NT2/D1 (cell line): Measurements from ENCODE around the gene FLNB.

ENCODE experiments used
- DNase-seq: peaks from one replicate; pipeline ENCODE4 v3.0.0-alpha.2; 2011; ENCODE audit warnings: low read depth, low spot score
- H3K27me3 ChIP-seq: 2 replicates; pipeline ENCODE4 v1.6.0; 2011; ENCODE audit warnings: mild to moderate bottlenecking; ENCODE audit not compliant: insufficient read length, insufficient read depth
- H3K36me3 ChIP-seq: 2 replicates; pipeline ENCODE4 v1.6.1; 2011; ENCODE audit warnings: mild to moderate bottlenecking, low read length, mixed read lengths; ENCODE audit not compliant: insufficient read depth, insufficient read length
- H3K4me1 ChIP-seq: 2 replicates; pipeline ENCODE4 v1.5.1; 2011; ENCODE audit not compliant: insufficient read depth, insufficient read length
- H3K4me3 ChIP-seq: 2 replicates; pipeline ENCODE4 v1.5.1; 2011; ENCODE audit warnings: low read depth; ENCODE audit not compliant: insufficient read length
- H3K9ac ChIP-seq: 2 replicates; pipeline ENCODE4 v1.6.0; 2011; ENCODE audit warnings: low read depth; ENCODE audit not compliant: insufficient read length
- H3K9me3 ChIP-seq: 2 replicates; pipeline ENCODE4 v1.5.1; 2011; ENCODE audit warnings: mild to moderate bottlenecking, low read length; ENCODE audit not compliant: insufficient read depth
- SUZ12 ChIP-seq: IDR thresholded peaks from 2 replicates; pipeline ENCODE4 v1.6.1; 2011; ENCODE audit not compliant: insufficient read length, insufficient read depth; ENCODE audit errors: extremely low read depth
- YY1 ChIP-seq: IDR thresholded peaks from 2 replicates; pipeline ENCODE4 v1.6.1; 2011; ENCODE audit not compliant: insufficient read length, insufficient read depth
- ZNF274 ChIP-seq: IDR thresholded peaks from 2 replicates; pipeline ENCODE4 v1.6.1; 2011; ENCODE audit warnings: mild to moderate bottlenecking, low read depth, low read length

FLNB gene

DNA sequence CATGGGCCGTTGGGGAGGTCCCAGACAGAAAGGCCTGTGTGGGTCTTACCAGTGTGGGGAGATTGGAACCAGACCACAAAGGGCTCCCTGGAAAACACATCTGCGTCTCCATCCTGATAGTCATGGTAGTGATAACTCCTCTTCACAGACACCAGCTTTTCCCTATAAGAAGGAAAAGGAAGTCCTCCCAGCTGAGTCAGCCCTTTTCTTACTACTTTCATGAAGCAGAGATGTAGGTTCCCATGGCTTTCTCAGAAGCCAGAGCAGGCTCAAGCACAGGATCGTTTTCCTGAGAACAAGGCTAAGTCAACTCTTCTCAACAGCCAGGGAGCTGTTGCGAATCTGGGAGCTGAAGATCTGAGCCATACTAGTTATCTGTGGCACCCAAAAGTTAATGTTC is 196.5 kb downstream of the FLNB start:
- Histone ChIP-seq H3K36me3 (no peaks in the 10 kb centered on the region), H3K27me3 (no peaks in the 10 kb centered on the region), H3K9ac (no peak overlapping the region), H3K4me1 (peaks cover 3% of the 10 kb centered on the region), H3K4me3 (no peak overlapping the region), H3K9me3 (peaks cover 11% of the 10 kb centered on the region; the same call in 1 of the 2 replicates)
- DNase-seq = no peak
- TF ChIP-seq ZNF274 = no peak
- no peak for TF ChIP-seq YY1
- TF ChIP-seq SUZ12 = no peak

DNA sequence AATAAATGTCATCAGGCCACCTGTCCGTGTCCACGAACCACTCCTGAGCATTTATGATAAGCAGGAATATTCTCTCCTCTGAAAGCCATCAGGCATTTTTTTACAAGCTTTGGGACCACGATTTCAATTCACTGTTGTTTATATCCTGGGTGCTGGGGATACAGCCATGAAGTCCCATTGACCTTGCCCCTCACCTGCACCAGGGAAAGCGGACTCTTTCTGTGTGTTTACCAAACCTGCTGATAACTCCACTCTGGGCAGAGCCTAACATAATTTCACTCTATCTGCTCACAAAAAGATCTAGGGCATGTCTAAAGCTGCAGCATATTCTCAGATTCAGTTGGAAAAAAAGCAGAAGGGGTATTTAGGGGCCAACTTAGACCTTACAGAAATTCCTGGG is 197.8 kb downstream of the FLNB start:
- Histone ChIP-seq H3K4me1 (no peaks in the 10 kb centered on the region), H3K9ac (no peak overlapping the region)

GRCh38 chr3:58206406-58207011 is 198.3 kb downstream of the FLNB start:
- H3K9ac ChIP-seq = no peak overlapping the region
- no peak overlapping the region for H3K4me3 ChIP-seq
- no peak for DNase-seq
- TF ChIP-seq SUZ12 (no peak), YY1 (no peak), ZNF274 (no peak)
- H3K4me1 ChIP-seq = no peaks in the 10 kb centered on the region
- H3K27me3 ChIP-seq = no peaks in the 10 kb centered on the region
- H3K36me3 ChIP-seq = no peaks in the 10 kb centered on the region
- H3K9me3 ChIP-seq = peaks cover 4% of the 10 kb centered on the region; the same call in 1 of the 2 replicates

More for the DNA sequence above, 197.8 kb downstream of the FLNB start:
- Histone ChIP-seq H3K4me3 (no peak overlapping the region), H3K27me3 (no peaks in the 10 kb centered on the region), H3K36me3 (no peaks in the 10 kb centered on the region), H3K9me3 (peaks cover 7% of the 10 kb centered on the region; the same call in 1 of the 2 replicates)
- TF ChIP-seq ZNF274 = no peak
- TF ChIP-seq SUZ12 = no peak
- TF ChIP-seq YY1 = no peak
- DNase-seq = no peak

GRCh38 chr3:58207954-58208353 is 199.7 kb downstream of the FLNB start:
- DNase-seq = no peak
- no peak overlapping the region for H3K9ac ChIP-seq
- H3K4me1 ChIP-seq = no peaks in the 10 kb centered on the region
- no peak overlapping the region for H3K4me3 ChIP-seq
- H3K36me3 ChIP-seq = no peaks in the 10 kb centered on the region
- H3K27me3 ChIP-seq = no peaks in the 10 kb centered on the region
- H3K9me3 ChIP-seq = no peaks in the 10 kb centered on the region
- TF ChIP-seq ZNF274 (no peak), SUZ12 (no peak), YY1 (no peak)

DNA sequence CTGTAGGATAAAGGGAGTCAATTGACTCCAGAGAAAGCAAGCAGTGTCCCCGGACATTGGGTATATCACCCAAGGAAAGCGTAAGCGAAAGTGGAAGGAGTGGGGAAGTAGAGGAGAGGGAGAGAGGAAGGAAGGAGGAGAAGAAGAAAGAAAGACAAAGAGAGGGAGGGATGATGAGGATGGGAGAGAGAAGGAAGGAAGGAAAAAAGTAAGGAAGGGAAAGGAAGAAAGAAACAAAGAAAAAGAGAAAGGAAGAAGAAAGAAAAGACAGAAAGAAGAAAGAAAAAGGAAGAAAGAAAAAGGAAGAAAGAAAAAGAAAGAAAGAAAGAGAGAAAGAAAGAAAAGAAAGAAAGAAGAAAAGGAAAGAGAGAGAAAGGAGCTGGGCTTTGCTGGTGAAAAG is 201.7 kb downstream of the FLNB start:
- no peak for DNase-seq
- H3K4me3 ChIP-seq = no peak overlapping the region
- no peaks in the 10 kb centered on the region for H3K27me3 ChIP-seq
- no peaks in the 10 kb centered on the region for H3K36me3 ChIP-seq
- no peak overlapping the region for H3K9ac ChIP-seq
- TF ChIP-seq ZNF274 = no peak
- H3K9me3 ChIP-seq = no peaks in the 10 kb centered on the region
- no peaks in the 10 kb centered on the region for H3K4me1 ChIP-seq

DNA sequence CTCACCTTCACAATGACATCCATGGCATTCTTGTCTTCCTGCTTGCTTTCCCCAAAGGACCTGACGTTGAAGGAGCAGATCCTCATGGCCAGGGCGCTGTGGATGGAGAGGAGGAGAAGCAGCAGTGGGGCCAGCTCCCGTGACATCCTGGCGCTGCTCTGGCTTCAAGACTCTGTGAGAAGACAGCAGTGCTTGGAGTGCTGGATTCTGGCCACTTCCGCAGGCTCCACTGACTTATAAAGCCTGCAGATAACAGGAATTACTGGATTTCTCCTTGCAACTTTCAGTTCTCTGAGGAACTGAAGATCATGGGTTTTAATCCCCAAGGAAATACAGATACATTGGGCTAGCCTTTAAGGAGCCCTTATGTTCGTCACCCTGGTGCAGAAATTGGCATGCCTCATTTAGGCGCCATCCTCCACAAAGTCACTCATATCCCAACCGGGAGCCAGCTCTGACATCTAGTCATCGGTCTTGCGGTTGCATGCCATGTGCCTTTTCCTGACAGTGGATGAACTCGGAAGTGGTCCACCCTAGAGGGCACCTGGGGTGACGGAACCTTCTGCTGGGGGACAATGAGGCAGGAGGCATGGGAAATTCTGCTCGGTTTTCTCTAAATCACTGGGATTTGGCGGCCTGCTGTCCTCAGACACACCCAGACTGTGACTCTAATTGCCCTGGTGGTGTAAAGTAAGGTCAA is 202.7 kb downstream of the FLNB start, which contains the start of gene DNASE1L3:
TSS of gene DNASE1L3 (minus strand) at position 212 of the 700 bp plus-strand sequence. CDS start at position 146, 66 bp downstream.
- no peak for DNase-seq
- no peaks in the 10 kb centered on the region for H3K4me1 ChIP-seq
- no peaks in the 10 kb centered on the region for H3K36me3 ChIP-seq
- no peak within 1 kb of the TSS for H3K4me3 ChIP-seq
- no peaks in the 10 kb centered on the region for H3K27me3 ChIP-seq
- H3K9me3 ChIP-seq = no peaks in the 10 kb centered on the region
- TF ChIP-seq YY1 = no peak
- no peak for TF ChIP-seq ZNF274
- no peak for TF ChIP-seq SUZ12
- no peak within 1 kb of the TSS for H3K9ac ChIP-seq

DNA sequence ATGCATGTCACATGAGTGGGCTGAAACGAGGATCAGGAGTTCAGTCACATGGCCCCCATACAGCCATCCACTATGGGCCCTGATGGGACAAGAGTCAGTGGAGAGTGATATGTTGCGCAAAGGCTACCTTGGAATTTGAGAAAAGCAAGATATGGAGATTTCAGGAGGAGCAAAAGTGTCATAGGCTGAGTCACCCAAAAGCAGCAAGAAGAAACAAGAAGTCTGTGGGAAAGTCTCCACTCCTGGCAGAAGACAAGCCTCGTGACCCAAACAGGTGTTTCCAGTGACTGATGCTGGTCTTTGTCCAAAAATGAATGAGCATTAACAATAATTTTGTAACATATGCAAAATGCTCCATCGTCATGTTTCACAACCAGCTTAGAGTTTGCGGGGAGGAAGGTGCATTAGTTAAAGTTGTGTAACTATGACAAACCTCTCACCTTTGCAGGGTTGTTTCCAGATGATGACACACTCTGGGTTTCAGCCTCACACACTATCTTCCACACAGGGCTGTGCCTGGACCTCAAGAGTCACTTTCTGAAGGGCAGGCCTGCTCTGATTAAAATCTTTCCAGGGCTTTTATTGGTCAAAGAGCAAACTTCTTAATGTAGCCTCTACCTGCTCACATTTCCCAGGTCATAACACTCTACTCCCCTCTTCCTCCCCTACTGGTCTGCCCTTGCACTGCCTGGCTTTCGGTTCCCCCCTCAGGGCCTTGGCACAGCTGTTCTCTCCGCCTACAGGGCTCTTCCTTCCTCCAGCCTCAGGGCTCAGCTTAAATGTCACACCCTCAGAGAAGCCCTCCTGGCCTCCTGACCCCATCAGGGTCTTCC is 206.5 kb downstream of the FLNB start:
- TF ChIP-seq YY1 = no peak
- TF ChIP-seq SUZ12 = no peak
- no peak for TF ChIP-seq ZNF274
- Histone ChIP-seq H3K4me3 (no peak overlapping the region), H3K36me3 (no peaks in the 10 kb centered on the region), H3K9me3 (no peaks in the 10 kb centered on the region), H3K9ac (no peak overlapping the region), H3K4me1 (peaks cover 2% of the 10 kb centered on the region), H3K27me3 (no peaks in the 10 kb centered on the region)
- no peak for DNase-seq
